GM18511 (cell line): ENCODE data around the gene CARD16.

Experiments
- ATAC-seq: cut with Tn5 transposase; IDR thresholded peaks from one replicate; pipeline ENCODE4 v1.9.1; 2021; ENCODE audit warnings: mild to moderate bottlenecking, moderate library complexity; ENCODE audit not compliant: unreplicated experiment

The CARD16 gene

DNA sequence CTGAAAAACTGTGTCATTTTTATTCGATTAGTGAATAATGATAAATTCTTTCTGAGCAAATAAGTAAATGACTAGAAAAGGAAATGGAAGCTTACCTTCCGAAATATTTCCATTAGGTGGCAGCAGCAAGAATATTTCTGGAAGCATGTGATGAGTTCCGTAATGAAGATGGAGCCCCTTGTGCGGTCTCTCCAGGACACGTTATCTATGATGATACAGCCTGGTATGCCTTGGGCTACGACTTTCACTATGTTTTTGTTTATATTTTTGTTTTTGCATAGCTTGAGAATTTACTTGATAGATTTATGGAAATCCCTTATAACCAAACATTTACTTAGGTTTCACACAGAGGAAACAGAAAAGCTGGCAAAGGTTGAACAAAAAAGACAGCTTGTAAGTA is 47.8 kb downstream of the CARD16 start:
- no peak for ATAC-seq

DNA sequence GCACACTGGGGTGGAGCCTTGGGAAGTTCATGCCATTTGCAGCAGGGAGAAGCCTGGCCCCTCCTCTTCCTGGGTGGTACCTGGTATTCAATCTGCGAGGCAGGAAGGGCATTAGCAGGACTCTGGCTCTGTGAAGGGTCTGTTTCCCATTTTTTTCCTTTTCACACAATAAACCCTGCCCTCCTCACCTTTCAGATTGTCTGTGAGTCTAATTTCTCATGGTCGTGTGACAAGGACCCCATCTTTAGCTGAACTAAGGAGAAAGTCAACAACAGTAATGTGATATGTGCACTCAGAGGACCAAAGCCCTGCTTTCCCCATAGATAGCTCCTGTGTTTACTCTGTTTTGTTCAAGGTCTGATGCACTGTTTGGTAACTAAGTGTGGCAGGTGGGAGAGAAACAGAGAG is 50.1 kb downstream of the CARD16 start:
- no peak for ATAC-seq

DNA sequence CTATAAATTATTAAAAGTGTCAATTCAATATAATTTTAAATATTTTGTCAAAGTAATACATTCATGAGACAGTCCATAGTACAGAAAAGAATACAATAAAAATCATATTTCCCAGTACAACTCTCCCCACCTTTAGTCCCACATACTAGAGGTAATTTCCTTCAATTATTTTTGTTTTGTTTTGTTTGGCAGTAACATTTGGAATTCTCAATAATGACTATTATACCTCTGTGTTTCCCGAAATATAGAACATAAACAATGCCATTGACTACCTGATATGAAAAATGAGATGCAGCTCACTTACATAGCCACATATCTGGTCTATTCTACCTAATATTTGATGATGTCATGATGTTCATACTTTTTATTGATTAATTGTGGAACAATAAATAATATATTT is 52.4 kb downstream of the CARD16 start:
- ATAC-seq, result no peak

DNA sequence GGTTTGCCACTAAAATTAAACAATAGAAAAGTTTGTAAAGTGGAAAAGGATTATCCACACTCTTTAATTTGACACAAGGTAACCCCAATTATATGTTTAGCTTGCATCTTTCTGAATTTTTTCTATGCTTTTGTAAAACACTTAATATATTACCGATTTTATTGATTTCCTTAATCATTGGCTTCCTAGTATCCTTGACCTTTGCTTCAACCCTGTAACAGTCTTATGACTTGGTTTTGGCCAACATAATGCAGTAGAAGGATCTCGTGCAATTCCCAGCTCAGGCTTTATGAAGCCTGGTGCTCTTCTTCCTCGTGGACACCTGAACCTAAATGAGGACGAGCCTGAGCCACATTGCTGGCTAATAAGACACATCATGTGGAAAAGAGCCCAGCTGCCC is 53.1 kb downstream of the CARD16 start:
- no peak for ATAC-seq
